ENCODE measurements around the gene NPC1L1.

NPC1L1 gene

GRCh38 chr7:44569959-44570358, 28.8 kb upstream of the NPC1L1 start:
- TF ChIP-seq, protein P1, sequence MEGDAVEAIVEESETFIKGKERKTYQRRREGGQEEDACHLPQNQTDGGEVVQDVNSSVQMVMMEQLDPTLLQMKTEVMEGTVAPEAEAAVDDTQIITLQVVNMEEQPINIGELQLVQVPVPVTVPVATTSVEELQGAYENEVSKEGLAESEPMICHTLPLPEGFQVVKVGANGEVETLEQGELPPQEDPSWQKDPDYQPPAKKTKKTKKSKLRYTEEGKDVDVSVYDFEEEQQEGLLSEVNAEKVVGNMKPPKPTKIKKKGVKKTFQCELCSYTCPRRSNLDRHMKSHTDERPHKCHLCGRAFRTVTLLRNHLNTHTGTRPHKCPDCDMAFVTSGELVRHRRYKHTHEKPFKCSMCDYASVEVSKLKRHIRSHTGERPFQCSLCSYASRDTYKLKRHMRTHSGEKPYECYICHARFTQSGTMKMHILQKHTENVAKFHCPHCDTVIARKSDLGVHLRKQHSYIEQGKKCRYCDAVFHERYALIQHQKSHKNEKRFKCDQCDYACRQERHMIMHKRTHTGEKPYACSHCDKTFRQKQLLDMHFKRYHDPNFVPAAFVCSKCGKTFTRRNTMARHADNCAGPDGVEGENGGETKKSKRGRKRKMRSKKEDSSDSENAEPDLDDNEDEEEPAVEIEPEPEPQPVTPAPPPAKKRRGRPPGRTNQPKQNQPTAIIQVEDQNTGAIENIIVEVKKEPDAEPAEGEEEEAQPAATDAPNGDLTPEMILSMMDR (IDR thresholded peaks at IDR 0.05; ENCODE audit: borderline replicate concordance, insufficient read depth, low read depth, low read length): no peak
- H3K4me3 ChIP-seq (ENCODE audit: low read depth, low read length): no peak overlapping the region

GRCh38 chr7:44568771-44569560, 27.8 kb upstream of the NPC1L1 start:
- TF ChIP-seq, protein P1 (IDR thresholded peaks at IDR 0.05; ENCODE audit: borderline replicate concordance, insufficient read depth, low read depth, low read length): no peak
- no peak overlapping the region for H3K4me3 ChIP-seq (ENCODE audit: low read depth, low read length)

GRCh38 chr7:44567884-44568283, 26.8 kb upstream of the NPC1L1 start:
- TF ChIP-seq, protein P1 (IDR thresholded peaks at IDR 0.05; ENCODE audit: borderline replicate concordance, insufficient read depth, low read depth, low read length): no peak
- H3K4me3 ChIP-seq (ENCODE audit: low read depth, low read length): no peak overlapping the region

DNA sequence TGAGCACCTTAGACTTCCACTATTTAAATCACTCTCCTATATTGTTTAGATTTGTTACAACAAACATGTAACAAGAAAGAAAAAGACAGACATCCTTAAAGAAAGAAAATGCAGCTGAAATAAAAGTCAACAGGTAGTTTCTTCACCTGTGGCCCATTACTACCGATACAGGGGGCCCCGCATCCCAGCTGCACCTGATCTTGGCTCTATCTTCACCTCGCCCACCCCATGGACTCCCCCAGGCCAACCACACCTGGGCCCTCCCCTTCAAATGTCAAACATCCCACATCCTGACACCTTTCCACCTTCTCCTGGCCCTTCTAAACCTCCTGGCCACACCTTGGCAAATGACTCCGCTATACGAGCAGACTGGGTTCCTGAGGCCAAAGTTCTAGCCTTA, 25.6 kb upstream of the NPC1L1 start:
- TF ChIP-seq, protein P1 (IDR thresholded peaks at IDR 0.05; ENCODE audit: borderline replicate concordance, insufficient read depth, low read depth, low read length): no peak
- no peak overlapping the region for H3K4me3 ChIP-seq (ENCODE audit: low read depth, low read length)

GRCh38 chr7:44565795-44566559, 24.8 kb upstream of the NPC1L1 start:
- no peak overlapping the region for H3K4me3 ChIP-seq (ENCODE audit: low read depth, low read length)
- TF ChIP-seq, protein P1 (IDR thresholded peaks at IDR 0.05; ENCODE audit: borderline replicate concordance, insufficient read depth, low read depth, low read length): no peak

GRCh38 chr7:44565097-44565794, 24.1 kb upstream of the NPC1L1 start:
- H3K4me3 ChIP-seq (ENCODE audit: low read depth, low read length): no peak overlapping the region
- TF ChIP-seq, protein P1 (IDR thresholded peaks at IDR 0.05; ENCODE audit: borderline replicate concordance, insufficient read depth, low read depth, low read length): peak; percentile 97
